ENCODE data around the gene AFF3.

GRCh38 chr2:99811544-99811943, 330.8 kb downstream of the AFF3 start:
- no peak for TF ChIP-seq CTCF (IDR thresholded peaks at IDR 0.05)
- TF ChIP-seq ZFX (IDR thresholded peaks at IDR 0.05; ENCODE audit: borderline replicate concordance), result no peak

Data from 22Rv1 (cell line).